Fibroblast of skin of right quadriceps (primary cell): ENCODE measurements around the gene COG3.
"Not testable (repeated sequence)": the region's sequence is repeated elsewhere in the genome, so short reads cannot be mapped to it uniquely, and the experiment has no call there.

Source experiments
- DNase-seq: peaks from one replicate; pipeline ENCODE4 v3.0.0-alpha.2; 2013

The COG3 gene, protein sequence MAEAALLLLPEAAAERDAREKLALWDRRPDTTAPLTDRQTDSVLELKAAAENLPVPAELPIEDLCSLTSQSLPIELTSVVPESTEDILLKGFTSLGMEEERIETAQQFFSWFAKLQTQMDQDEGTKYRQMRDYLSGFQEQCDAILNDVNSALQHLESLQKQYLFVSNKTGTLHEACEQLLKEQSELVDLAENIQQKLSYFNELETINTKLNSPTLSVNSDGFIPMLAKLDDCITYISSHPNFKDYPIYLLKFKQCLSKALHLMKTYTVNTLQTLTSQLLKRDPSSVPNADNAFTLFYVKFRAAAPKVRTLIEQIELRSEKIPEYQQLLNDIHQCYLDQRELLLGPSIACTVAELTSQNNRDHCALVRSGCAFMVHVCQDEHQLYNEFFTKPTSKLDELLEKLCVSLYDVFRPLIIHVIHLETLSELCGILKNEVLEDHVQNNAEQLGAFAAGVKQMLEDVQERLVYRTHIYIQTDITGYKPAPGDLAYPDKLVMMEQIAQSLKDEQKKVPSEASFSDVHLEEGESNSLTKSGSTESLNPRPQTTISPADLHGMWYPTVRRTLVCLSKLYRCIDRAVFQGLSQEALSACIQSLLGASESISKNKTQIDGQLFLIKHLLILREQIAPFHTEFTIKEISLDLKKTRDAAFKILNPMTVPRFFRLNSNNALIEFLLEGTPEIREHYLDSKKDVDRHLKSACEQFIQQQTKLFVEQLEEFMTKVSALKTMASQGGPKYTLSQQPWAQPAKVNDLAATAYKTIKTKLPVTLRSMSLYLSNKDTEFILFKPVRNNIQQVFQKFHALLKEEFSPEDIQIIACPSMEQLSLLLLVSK

DNA sequence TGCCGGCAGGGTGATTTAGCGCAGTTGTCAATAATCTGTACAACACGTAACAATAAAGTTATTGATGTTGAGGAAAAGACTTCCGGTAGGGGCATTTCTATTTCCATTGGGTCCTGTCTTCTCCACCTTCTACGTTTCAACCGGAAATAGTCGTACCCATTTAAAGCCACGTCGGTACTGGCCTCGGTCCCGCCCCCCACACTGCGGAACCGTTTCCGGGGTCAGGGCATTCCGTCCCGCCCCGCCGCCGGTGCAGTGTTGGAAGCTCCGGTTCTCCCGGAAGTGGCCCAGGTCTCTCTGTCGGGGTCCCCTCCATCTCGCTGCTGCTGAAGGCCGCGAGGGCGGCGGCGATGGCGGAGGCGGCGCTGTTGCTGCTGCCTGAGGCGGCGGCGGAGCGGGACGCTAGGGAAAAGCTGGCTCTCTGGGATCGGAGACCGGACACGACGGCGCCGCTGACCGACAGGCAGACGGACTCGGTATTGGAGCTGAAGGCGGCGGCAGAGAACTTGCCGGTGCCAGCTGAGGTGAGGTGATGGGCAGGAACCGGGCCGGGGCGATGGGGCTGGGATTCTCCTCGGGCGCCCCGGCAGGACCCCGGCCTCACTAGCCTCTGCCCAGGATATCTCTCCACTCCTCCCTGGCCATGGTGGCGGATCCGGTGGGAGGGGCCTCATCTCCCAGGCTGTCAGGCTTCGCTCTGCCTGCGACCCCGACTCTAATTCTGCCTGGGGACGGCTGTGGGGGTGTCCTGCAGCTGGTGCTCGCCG, at the start of gene COG3:
Gene COG3 (plus strand): TSS at position 253 of the 767 bp plus-strand sequence. CDS start 98 bp downstream, at position 351.
- DNase-seq: peak; percentile 98

DNA sequence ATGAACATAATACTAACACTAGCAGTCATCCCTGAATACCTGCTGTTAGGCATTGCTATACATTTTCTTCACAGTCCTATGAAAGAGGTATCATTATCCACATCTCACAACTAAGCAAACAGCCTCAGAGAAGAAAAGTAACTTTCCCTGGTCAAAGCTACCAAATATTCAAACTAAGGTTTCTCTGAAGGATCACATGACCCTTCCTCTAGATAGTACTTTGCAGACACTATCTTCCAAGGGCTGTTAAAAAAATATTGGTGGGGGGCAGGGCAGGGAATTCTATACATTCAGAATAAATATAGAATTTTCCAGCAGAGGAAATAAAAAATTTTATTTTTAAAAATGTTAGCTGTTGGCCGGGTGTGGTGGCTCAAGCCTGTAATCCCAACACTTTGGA, 49.6 kb upstream of the COG3 start:
- no peak for DNase-seq

DNA sequence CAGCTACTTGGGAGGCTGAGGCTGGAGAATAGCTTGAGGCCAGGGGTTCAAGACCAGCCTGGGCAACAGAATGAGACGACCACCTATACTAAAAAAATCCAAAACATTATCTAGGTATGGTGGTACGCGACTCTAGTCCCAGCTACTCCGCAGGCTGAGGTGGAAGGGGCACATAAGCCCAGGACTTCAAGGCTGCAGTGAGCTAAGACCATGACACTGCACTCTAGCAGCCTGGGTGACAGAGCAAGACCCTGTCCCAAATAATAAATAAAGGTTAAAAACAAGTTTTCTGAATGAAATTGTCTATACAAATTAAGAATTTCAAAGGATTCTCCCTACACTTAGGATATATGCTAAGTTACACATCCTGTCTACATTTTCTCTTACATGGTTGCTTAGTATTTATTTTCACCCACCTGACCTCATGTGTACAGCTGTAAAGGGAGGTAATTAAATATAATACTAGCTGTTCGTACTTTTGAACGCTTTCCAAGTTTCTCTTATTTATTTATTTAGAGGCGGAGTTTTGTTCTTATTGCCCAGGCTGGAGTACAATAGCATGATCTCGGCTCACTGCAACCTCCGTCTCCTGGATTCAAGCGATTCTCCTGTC, 48.1 kb upstream of the COG3 start:
- DNase-seq: no peak

DNA sequence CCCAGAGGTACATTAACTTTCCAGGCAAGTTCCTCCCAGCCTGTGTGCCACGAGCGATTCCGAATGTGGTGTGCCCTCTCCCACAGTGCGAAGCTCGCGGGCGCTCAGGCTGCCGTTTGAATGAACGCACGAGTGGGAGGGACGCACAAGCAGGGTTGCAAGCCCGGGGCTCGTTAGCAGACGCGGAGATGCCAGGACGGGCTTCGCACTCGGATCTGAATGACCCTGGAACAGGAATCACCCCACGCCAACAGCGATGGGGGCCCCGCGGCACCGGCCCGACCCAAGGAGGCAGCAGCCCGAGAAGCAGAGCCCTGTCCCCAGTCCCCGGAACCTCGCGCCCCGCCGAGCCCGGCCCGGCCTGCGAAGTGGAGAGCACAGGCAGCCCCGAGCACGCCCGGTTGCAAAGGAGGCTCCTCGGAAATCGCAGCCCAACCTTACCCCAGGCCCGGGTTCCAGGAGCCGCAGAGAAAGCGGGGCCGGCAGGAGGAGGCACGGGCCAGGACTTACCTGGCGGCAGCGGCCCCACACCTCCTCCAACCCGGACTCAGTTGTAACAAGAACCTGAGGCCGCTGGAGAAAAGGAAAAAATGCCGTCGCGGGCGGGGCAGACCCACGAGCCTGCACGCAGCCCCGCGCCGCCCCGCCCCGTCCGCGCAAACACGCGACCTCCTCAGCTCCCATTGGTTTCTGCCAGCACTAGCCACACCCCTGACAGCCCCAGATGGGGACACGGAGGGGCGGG, 46.8 kb upstream of the COG3 start, which contains the start of gene SLC25A30:
Gene SLC25A30 (minus strand): TSS at position 584 of the 745 bp plus-strand sequence. CDS start 6,948 bp downstream, outside the sequence.
- peak; percentile 85 for DNase-seq

DNA sequence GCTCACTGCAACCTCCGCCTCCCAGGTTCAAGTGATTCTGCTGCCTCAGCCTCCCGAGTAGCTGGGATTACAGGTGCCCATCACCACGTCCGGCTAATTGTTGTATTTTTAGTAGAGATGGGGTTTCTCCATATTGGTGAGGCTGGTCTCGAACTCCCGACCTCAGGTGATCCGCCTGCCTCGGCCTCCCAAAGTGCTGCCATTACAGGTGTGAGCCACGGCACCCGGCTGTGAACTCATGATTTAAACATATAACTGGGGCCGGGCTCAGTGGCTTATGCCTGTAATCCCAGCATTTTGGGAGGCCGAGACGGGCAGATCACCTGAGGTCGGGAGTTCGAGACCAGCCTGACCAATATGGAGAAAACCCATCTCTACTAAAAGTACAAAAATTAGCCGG, 45.4 kb upstream of the COG3 start:
- not testable (repeated sequence) for DNase-seq

DNA sequence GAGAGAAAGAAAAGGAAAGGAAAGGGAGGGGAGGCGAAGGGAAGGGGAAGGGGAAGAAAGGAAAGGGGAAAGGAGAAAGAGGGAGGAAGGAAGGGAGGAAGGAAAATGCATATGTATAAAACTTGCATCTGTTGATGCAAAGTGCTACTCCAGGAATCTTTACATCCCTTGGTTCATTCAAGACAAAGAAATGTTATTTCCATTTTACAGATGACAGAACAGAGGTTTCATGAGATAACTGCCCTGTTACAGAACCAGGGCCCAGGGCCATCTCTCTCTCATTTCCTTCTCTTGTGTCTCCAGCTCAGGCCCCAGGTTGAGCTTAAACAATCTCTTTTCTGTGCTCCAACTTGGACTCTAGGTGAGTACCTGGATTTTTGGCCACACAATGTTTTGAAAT, 44.8 kb upstream of the COG3 start:
- no peak for DNase-seq

DNA sequence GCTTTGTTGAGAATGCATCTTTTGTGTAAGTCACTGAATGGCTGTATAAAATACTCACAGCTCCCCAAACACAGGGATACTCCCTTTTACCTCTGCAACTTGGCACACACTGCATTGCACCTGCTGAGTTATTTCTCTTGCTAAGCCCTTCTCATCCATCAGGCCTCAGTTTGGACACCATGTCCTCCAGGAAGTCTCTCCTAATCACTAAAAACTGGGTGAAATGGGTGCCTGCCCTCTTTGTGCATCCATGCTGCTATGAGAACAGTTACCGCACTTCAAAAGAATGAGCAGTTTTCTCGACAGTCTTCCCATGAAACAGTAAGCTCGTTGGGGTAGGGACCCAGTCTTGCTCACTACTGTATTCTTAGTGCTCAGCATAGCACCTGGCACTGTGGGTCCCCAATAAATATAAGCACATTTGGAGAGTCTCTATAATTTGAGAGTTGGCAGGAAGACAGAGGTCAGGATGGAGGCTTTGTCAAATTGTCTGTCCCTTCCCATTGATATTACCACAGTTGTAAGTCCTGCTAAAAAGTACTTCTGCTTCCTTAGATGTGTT, 41.9 kb upstream of the COG3 start:
- DNase-seq: no peak

DNA sequence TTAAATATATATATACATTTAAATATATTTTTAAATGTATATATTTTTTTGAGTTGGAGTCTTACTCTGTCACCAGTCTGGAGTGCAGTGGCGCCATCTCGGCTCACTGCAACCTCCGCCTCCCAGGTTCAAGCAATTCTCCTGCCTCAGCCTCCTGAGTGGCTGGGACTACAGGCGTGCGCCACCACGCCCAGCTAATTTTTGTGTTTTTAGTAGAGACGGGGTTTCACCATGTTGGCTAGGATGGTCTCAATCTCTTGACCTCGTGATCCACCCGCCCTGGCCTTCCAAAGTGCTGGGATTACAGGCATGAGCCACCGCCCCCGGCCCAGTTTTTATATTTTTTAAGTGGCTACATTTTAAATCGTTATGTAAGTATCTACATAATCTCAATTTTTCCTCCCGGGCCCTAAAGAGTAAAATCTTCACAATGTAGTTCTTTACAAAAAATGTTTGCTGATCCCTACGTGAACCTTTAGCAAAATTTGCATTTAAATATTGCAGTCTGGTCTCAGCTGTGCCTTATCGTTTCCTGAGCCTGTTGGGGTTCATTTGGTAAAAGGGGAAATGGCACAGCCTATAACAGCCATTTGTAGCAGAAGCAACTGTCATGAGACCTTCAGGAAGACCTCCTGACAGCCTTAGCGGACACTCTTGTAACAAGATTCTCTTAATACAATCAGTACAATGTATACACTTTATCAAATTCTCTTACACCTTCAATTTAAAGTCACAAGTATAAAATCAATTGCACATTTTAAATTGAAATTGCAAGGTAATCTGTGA, 38.5 kb upstream of the COG3 start:
- not testable (repeated sequence) for DNase-seq

DNA sequence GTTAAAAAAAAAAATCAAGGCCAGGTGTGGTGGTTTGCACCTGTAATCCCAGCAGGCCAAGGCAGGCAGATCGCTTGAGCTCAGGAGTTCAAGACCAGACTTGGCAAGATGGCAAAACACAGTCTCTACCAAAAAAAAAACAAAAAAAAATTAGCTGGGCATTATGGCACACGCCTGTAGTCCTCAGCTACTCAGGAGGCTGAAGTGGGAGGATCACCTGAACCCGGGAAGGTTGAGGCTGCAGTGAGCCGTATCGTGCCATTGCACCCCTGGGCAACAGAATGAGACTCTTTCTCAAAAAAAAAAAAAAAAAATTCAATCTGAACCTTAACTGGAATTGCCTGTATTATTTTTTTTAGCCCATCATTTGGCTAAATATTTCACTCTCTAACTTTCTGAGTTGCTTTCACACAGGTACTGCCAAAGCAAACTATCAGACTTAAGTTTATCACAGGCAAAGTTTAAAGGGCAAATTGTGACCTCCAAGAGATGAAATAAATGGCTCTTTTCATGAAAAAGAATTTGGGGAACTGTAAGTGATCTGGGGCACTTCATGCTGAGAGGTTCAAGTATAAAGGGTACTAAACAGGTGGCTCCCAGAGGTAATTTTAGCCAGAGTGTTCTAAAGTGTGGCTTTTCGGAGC, 31.9 kb upstream of the COG3 start:
- no peak for DNase-seq

DNA sequence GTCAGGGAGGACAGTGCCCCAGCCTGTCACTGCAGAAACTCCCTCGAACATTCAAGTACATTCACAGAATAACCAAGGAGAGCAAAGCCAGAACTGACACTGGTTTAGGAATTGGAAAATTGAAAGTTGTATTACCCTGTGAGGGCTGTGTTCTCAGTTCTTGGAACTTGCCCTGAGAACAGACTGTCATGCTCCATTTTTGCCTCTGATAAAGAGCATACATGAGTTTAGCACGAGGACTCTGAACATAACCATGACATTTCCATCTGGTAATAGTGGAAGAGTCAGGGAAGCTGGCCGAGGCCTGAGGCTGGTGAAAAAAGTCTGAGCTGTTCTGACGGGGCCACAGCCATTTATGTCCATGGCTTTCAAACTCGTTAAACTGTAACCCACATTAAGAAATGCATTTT, 31.4 kb upstream of the COG3 start:
- DNase-seq: no peak

DNA sequence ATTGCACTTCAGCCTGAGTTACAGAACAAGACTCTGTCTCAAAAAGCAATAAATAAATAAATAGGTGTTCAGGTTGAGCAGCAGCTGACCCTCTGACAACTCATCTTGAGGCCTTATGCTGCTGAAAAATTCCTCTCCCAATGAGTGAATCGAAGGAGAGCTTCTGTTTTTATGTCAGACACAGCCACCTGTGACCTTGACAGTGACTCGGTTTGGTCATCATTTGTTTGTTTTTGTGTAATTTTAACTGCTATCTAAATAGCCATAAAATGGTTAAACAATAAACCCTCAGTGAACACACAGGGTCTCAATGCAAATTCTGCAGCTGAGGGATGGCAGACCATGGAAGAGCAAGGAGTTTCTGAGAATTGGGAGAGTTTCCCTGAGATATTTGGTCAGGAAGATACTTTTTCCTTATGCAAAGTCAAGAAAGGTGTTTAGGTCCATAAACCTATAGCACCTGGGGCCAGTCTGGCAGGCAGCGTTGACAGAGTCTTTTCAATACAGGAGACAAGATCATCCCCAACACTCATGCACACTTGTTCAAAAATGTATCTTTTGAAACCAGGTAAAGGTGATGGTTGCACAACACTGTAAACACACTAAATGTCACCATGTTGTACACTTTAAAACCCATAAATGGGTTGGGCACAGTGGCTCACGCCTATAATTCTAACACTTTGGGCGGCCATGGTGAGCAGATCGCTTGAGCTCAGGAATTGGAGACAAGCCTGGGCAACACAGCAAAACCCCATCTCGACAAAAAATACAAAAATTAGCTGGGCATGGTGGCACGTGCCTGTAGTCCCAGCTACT, 30.0 kb upstream of the COG3 start:
- DNase-seq: no peak

DNA sequence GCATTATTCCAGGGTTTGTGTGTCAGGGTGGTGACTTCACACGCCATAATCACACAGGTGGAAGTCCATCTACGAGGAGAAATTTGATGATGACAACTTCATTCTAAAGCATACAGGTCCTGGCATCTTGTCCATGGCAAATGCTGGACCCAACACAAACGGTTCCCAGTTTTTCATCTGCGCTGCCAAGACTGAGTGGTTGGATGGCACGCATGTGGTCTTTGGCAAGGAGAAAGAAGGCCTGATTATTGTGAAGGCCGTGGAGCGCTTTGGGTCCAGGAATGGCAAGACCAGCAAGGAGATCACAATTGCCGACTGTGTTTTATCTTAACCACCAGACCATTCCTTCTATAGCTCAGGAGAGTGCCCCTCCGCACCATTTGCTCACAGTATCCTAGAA, 28.4 kb upstream of the COG3 start:
- no peak for DNase-seq

DNA sequence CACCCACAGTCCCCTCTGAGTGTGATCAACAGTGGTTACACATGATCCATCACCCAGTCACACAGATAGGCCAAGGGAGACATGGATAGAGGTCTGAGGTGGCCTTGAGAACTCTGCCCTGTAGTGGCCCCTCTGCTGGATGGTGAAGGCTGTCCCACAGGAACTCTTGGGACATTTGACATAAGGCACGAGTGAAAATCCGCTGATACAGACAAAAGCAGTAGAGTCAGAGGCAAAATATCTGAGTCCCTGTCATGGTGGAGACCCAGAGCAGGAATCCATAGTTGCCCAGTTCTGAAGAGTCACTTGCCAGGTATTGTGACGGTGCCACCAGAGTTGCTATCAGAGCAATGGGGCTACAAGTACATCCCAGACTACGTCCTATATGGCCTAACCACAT, 27.8 kb upstream of the COG3 start:
- DNase-seq: no peak

DNA sequence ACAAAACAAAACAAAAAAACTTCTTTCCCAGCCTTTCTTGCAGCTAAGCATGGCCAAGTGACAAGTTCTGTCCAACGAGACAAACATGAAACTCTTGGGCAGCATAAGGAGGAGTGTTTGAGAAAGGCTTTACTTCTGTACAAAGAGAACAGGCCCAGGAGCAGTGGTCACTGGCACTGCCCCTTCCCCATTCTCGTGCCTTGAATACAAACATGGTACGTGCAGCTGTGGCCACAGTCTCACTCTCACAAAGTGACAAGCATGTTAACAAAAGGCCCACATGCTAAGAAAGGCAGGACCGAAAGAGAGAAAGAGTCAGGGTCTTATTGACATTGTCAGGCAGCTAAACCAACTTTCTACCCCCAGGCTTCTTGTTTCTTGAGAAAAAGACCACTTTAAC, 26.8 kb upstream of the COG3 start:
- DNase-seq: no peak

DNA sequence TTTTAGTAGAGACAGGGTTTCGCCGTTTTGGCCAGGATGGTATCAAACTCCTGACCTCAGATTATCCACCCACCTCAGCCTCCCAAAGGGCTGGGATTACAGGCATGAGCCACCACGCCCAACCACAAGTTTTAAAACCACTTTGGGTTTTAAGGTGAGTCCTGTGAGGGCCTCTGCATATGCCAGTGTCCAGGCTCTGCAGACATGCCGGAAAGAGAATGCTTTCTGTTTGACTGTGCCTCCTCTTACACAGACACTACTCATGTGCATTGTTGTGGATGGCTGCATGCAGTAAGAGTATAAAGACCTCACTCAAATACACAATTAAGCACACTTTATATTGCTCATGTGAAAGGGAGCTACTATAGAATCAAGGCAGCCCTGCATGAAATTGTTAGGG, 25.7 kb upstream of the COG3 start:
- no peak for DNase-seq

DNA sequence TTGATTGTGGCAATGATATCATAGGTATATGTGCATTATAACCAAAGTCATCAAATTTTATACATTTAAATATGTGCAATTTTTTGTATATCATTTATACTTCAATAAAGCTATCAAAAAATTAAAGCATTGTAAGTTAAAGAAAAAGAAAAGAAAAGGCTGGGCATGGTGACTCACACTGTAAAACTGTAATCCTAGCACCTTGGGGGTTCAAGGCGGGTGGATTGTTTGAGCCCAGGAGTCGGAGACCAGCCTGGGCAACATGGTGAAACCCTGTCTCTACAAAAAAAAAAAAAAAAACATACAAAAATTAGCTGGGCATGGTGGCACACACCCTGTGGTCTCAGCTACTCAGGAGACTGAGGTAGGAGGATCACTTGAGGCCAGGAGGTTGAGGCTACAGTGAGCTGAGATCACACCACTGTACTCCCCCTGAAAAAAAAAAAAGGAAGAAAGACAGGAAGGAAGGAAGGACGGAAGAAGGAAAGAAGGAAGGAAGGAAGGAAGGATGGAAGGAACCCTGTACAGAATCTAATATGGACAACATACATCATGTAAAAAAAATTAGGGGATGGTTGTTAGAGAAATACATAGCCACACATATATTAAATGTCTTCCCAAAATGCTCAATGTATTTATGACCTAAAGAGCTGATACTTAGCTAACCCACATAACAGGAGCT, 24.8 kb upstream of the COG3 start:
- no peak for DNase-seq

DNA sequence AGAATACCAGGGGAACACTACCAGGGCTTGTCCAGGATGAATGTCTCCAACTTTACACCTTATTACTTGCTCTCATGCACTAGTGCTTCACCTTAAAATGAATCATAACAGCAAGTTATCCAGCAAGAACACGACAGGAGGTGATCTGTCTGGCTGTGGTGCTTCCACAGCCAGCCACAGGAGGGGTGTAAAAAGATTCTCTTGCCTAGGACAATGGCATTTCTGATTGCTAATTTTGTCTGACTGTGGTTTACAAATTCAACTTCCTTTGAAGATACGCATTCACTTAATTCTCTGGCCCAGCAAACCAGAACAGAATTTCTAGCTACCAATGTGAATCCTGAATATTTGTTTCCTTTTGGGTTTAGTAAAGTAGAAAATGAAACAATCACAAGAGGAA, 23.1 kb upstream of the COG3 start:
- peak; percentile 10 for DNase-seq

DNA sequence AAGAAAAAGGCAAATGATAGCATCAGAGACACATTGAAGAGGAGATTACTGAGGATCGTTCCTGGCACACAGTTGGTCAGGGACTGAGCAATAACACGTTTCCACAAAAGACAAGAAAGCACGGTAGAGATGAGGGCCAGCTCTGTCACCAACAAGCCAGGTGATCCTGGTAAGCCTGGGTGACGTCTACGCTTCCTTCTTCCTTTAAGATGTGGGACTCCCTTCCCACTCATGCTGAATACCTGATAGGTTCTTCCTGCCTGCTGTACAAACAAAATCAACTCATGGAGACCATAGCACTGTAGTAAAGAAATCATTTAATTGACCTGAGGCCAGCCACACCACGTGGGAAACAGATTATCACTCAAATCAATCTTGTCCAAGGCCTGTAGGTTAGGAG, 19.7 kb upstream of the COG3 start:
- DNase-seq: no peak

DNA sequence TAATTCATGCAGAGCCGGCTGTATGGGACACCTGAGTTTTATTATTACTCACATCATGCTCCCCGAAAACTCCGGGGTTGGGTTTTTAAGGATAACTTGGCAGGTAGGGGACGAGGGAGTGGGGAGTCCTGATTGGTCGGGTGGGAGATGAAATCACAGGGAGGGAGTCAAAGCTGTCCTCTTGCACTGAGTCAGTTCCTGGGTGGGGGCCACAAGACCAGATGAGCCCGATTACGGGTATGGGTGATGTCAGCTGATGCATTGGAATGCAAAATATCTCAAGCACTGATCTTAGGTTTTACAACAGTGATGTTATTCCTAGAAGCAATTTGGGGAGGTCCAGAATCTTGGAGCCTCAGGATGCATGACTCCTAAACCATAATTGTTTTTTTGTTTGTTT, 18.6 kb upstream of the COG3 start:
- peak; percentile 41 for DNase-seq
